Measurements from ENCODE around the gene ADTRP.

ADTRP gene

GRCh38 chr6:11773581-11773980 lies 5.0 kb downstream of the ADTRP start:
- DNase-seq (no peak), ATAC-seq (no peak)

GRCh38 chr6:11773013-11773412 lies 5.6 kb downstream of the ADTRP start:
- no peak for ATAC-seq
- DNase-seq = no peak

DNA sequence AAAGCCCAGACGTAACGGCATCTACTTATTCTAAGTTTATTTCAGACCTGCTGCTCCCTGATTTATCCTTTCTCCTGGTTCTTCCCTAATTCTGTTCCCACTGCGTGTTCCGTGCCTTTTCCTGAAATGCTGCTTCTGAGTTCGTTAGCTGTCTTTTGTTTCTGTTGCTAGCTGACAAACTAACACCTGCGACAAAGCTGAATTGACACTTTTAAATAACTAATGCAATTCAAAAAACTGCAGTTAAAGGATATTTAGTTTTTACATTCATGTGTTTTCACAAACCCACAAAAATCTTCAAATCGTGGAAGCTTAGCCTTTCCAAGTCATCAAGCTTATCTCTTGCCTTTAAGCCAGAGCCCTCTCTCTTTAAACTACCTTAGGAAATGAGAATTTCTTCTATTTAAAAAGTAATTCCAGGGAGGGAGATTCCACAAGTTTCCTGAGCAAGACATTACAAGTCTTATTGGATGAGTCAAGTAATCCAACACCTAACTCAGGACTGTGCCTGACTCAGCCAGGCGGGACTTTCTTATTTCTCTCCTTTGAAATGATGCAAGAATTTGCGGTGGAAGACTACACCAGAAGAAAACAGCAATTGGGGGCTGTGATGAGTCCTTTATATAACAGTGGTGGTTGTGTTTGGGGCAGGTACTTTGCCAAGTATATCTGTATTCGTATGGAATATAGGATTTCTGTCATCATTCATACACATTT lies 6.3 kb downstream of the ADTRP start:
- DNase-seq (no peak), ATAC-seq (peak; percentile 42)

DNA sequence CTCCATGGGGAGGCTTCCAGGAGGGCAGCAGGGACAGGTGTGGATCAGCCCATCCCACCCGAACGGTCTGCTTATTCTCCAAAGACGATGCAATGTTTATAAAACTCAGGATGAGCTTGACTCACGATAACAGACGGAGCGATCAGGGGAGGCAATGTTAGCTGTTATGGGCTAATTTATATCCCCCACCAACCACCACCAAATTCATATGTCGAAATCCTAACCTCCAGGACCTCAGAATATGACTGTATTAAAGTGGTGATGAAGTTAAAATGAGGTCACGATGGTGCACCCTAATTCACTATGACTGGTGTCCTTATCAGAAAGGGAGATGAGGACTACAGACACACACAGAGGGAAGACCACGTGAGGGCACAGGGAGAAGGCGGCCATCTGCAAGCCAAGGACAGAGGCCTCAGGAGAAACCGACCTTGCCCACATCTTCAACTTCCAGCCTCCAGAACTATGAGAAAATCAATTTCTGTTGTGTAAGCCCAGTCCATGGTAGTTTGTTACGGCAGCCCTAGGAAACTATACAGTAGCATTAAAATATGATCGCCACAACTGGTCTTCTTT lies 7.0 kb downstream of the ADTRP start:
- ATAC-seq (no peak), DNase-seq (no peak)

- DNase-seq = no peak
Observed at GRCh38 chr6:11770546-11771466, 7.8 kb downstream of the ADTRP start.

GRCh38 chr6:11769811-11770545 lies 8.6 kb downstream of the ADTRP start:
- DNase-seq = no peak
- no peak for ATAC-seq

More at GRCh38 chr6:11770546-11771466, 7.8 kb downstream of the ADTRP start:
- no peak for ATAC-seq

DNA sequence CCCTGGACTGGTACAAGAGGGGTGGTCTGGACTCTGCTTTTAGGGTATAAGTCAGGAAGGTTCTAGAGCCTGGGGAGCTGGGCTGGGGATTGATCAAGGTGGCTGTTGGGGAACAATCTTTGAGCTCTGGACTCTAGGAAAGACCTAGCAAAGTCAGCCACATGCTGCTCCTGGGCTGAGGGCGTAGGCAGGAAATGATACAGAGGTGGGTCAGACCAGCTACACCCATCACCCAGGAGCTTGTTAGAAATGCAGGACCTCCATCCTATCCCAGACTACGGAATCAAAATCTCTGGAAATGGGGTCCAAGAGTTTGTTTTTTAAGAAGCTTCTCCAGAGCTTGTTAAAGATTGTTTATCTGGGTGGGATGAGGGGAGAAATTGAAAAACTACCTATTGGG lies 9.4 kb downstream of the ADTRP start:
- no peak for ATAC-seq
- no peak for DNase-seq

GRCh38 chr6:11767978-11768756 lies 10.4 kb downstream of the ADTRP start:
- ATAC-seq = no peak
- DNase-seq = no peak

DNA sequence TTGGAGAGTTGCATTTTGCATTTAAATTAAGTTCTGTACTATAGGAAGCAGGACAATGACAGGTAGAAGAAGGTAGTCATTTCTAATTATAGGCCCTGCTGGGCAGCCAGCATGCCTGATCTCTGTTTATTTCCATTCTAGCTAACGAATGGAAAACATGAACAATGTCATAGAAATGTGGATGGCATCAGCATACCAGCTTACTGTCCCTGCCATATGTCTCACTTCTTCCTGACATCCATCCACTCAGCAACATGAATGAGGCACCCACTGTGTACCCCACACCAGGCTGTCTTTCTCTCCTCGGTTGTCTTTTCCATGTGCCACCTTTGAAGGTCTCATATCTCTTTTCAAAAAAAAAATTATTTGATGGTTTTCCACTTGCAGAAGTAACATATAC lies 11.1 kb downstream of the ADTRP start:
- ATAC-seq = peak; percentile 48
- no peak for DNase-seq

GRCh38 chr6:11766589-11767450 lies 11.8 kb downstream of the ADTRP start:
- ATAC-seq = no peak
- no peak for DNase-seq

GRCh38 chr6:11766043-11766442 lies 12.6 kb downstream of the ADTRP start:
- ATAC-seq (no peak), DNase-seq (no peak)

GRCh38 chr6:11764250-11764604 lies 14.4 kb downstream of the ADTRP start:
- ATAC-seq = no peak
- DNase-seq = no peak

GRCh38 chr6:11763460-11764249 lies 14.9 kb downstream of the ADTRP start:
- DNase-seq = no peak

GRCh38 chr6:11762794-11763459 lies 15.7 kb downstream of the ADTRP start:
- no peak for DNase-seq
- no peak for ATAC-seq

More at GRCh38 chr6:11763460-11764249, 14.9 kb downstream of the ADTRP start:
- no peak for ATAC-seq

- DNase-seq (no peak), ATAC-seq (no peak)
Observed at GRCh38 chr6:11761744-11762620, 16.6 kb downstream of the ADTRP start.

DNA sequence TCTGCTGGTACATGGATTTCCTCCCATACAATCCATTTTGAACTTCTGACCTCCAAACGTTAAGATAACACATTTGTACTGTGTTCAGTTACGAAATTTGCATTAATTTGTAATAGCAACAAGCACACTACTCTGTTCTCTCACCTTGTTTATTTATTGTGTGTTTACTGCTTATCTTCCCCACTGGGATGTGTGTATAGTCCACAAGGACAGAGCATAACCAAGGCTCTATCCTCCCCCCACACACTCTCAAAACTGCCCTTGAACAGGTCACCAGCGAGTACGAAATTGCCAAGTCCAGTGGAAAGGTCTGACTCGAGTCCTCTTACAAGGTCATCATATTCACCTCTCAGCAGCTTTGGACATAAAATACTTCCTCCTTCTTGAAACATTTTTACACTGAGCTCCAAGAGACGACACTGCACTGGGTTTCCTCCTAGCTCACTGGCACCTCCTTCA lies 18.6 kb downstream of the ADTRP start:
- ATAC-seq (no peak), DNase-seq (no peak)

DNA sequence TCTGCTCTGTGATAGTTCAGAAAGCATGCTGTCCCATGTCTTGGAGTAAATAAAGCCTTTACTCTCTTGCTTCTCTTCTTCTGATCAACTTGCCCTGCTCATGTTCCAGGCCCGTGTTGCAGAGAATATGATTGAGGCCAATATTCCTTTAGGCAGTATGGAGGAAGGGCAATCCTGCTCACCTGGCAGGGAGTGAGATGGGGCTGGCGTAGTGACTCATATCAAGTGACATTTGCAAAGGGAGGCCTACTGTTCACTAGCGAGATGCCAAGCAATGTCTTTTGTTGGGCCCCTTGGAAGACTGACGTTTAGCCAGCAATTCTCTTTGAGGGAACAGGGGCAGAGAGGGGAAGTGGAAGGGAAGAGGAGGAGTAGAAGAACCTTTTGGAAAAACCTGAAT lies 19.7 kb downstream of the ADTRP start:
- ATAC-seq (peak; percentile 69), DNase-seq (no peak)

DNA sequence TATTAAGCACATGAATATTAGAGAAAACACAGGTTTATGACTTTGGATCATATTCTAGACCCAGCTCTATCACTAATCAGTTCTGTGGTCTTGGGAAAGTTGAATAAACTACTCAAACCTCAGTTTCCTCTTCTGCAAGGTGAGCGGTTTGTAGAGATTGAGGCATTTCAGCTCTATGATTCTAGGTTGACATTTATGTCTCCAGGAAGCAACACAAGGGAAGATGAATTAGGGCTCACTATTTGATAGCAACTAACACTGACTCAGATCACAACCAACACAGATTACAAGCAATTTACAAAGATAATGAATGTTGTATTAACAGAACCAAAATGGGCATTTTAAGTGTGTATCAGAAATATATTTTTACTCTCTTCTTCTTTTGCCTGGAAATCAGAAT lies 21.9 kb downstream of the ADTRP start:
- ATAC-seq (peak; percentile 62), DNase-seq (no peak)

Data from stimulated activated naive CD8-positive, alpha-beta T cell treated with anti-CD3 and anti-CD28 coated beads, Interleukin-15, Interleukin-2, amounts not matched to agents 100 U/mL and 50 U/mL, for 24 hours (primary cell).